OCI-LY3 (cell line): ENCODE data around the gene NOC2L.

Source experiments
- H2AFZ ChIP-seq: fragments of 200-600, 300-600 bp; shearing (Covaris generic); 2 replicates; pipeline ENCODE4 v1.6.0; 2014; ENCODE audit warnings: antibody characterized with exemption, low read depth, low read length
- H3K27ac ChIP-seq: fragments of 200-600, 300-600 bp; sonication (generic); 2 replicates; pipeline ENCODE4 v1.5.1; 2014; ENCODE audit warnings: mild to moderate bottlenecking, low read length, moderate library complexity, mixed read lengths
- H3K27me3 ChIP-seq: fragments of 200-600, 300-600 bp; sonication (generic); 2 replicates; pipeline ENCODE4 v1.6.1; 2014; ENCODE audit warnings: low read depth, low read length, mixed read lengths
- H3K36me3 ChIP-seq: fragments of 200-600, 300-600 bp; sonication (generic); replicated peaks from 2 replicates; pipeline ENCODE3; 2014; ENCODE audit warnings: low read depth, low read length, mixed read lengths
- H3K4me1 ChIP-seq: fragments of 300-600, 200-600 bp; sonication (generic); 2 replicates; pipeline ENCODE4 v1.6.1; 2014; ENCODE audit warnings: low read length, mixed read lengths
- H3K4me2 ChIP-seq: fragments of 200-600, 300-600 bp; sonication (generic); 2 replicates; pipeline ENCODE4 v1.6.1; 2014; ENCODE audit warnings: low read length, mixed read lengths
- H3K4me3 ChIP-seq: fragments of 300-600, 200-600 bp; sonication (generic); 2 replicates; pipeline ENCODE4 v1.5.1; 2014; ENCODE audit warnings: antibody characterized with exemption, mild to moderate bottlenecking, low read length, moderate library complexity
- H3K79me2 ChIP-seq: fragments of 300-600, 200-600 bp; shearing (Covaris generic); 2 replicates; pipeline ENCODE4 v1.6.1; 2014; ENCODE audit warnings: mild to moderate bottlenecking, low read length, mixed read lengths
- H3K9ac ChIP-seq: fragments of 300-600, 200-600 bp; shearing (Covaris generic); 2 replicates; pipeline ENCODE4 v1.6.0; 2014; ENCODE audit warnings: mild to moderate bottlenecking, low read length, moderate library complexity
- H3K9me3 ChIP-seq: fragments of 200-600, 300-600 bp; shearing (Covaris generic); 2 replicates; pipeline ENCODE4 v1.6.1; 2014; ENCODE audit warnings: low read length, mixed read lengths; ENCODE audit not compliant: insufficient read depth
- H4K20me1 ChIP-seq: fragments of 200-600, 300-600 bp; sonication (generic); 2 replicates; pipeline ENCODE4 v1.6.1; 2016; ENCODE audit warnings: low read length, mixed read lengths; ENCODE audit not compliant: insufficient read depth
- CTCF ChIP-seq: fragments of 200-600, 300-600 bp; sonication (generic); IDR thresholded peaks from 2 replicates; pipeline ENCODE4 v1.5.1; 2014; ENCODE audit warnings: antibody characterized with exemption, low read length, low read depth
- EZH2phosphoT487 ChIP-seq: fragments of 200-600 bp; shearing (Covaris generic); IDR thresholded peaks from 2 replicates; pipeline ENCODE4 v1.6.1; 2018; ENCODE audit warnings: antibody characterized with exemption, mixed run types, low read depth

NOC2L gene

DNA sequence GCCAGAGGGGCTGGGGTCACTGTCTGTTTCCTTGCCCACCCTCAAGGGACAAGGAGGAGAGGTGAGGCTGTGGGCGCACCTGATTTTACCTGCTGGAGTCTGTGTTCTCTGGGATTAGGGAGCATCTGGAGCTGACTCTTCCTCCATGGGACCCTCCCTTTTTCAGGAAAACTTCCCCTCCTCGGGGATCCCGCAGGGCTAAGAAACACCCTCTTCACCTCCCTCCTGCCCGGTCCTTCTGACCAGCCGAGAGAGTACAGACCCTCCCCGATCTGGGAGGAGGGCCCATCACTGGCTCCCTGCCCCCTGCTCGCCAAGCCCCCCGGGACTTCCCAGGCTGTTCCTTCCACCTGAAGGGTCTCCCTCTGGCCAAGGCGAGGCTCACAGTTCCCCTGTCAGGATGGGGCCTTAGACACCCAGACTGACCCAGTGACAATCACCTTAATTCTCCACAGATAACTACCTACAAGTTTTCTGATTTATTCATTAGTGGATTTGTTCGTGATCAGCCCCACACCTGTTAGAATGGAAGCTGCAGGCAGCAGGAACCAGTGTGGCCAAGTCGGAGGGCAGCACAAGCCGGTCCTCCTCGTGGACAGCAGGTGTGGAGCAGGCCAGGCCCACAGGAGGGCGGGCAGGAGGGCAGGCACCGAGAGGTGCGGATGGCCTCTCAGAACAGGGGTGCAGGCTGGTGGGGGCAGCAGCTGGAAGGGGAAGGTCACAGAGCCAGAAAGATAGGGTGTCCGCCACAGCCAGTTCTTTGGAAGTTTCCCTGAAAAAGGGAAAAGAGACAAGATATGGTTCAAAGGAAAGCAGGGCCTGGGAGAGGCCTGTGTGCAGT is 51.2 kb downstream of the NOC2L start:
- H2AFZ ChIP-seq = no peak overlapping the region
- no peak overlapping the region for H3K27ac ChIP-seq
- H3K4me3 ChIP-seq = no peak overlapping the region
- peaks cover 12% of the 10 kb centered on the region for H3K27me3 ChIP-seq
- no peaks in the 10 kb centered on the region for H3K36me3 ChIP-seq
- H3K79me2 ChIP-seq = no peaks in the 10 kb centered on the region
- H3K9ac ChIP-seq = no peak overlapping the region
- no peaks in the 10 kb centered on the region for H3K4me1 ChIP-seq
- TF ChIP-seq CTCF (no peak), EZH2phosphoT487 (no peak)
- no peaks in the 10 kb centered on the region for H4K20me1 ChIP-seq
- H3K4me2 ChIP-seq = no peak overlapping the region
- no peaks in the 10 kb centered on the region for H3K9me3 ChIP-seq

DNA sequence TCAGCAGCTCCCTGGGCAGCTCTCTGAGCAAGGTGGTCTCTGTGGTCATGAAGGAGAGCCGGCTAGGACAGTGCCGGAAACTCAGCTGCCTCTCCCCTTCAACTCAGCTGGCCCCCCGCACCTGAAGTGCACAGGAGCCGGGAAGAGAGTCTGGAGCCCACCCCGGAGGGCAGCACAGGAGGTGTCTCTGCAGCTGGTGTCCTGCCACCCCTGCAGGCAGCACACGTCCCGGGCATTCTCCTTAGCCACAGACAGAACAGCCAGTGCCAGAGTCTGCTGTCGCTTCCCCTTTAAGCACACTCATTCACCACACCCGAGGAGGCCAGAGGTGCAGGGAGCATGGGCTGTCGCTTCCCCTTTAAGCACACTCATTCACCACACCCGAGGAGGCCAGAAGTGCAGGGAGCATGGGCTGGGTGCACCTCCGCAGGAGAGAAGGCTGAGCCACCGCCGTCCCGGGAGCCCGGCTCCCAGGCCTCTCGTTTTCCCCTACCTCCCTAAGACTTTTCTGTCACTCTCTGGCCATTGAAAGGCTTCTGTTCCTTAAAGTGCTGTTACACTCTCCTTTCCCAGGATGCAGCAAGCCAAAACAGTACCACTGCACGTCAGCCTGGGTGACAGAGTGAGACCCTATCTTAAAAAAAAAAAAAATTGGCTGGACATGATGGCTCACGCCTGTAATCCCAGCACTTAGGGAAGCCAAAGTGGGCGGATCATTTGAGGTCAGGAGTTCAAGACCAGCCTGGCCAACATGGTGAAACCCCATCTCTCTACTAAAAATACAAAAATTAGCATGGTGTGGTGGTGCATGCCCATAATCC is 52.2 kb downstream of the NOC2L start:
- Histone ChIP-seq H3K79me2 (no peaks in the 10 kb centered on the region), H3K27ac (no peak overlapping the region), H4K20me1 (no peaks in the 10 kb centered on the region), H3K4me1 (no peaks in the 10 kb centered on the region), H3K9me3 (no peaks in the 10 kb centered on the region), H3K9ac (no peak overlapping the region), H3K36me3 (no peaks in the 10 kb centered on the region), H3K4me2 (no peak overlapping the region), H3K27me3 (peaks cover 12% of the 10 kb centered on the region), H3K4me3 (no peak overlapping the region), H2AFZ (no peak overlapping the region)
- no peak for TF ChIP-seq CTCF
- TF ChIP-seq EZH2phosphoT487 = no peak

GRCh38 chr1:905811-906599 is 53.1 kb downstream of the NOC2L start:
- H3K79me2 ChIP-seq = no peaks in the 10 kb centered on the region
- no peak overlapping the region for H2AFZ ChIP-seq
- H3K4me2 ChIP-seq = no peak overlapping the region
- H3K27me3 ChIP-seq = peaks cover 12% of the 10 kb centered on the region
- H3K4me3 ChIP-seq = no peak overlapping the region
- no peak overlapping the region for H3K9ac ChIP-seq
- no peaks in the 10 kb centered on the region for H3K36me3 ChIP-seq
- no peak overlapping the region for H3K27ac ChIP-seq
- TF ChIP-seq EZH2phosphoT487 = no peak
- no peak for TF ChIP-seq CTCF
- no peaks in the 10 kb centered on the region for H3K9me3 ChIP-seq
- H3K4me1 ChIP-seq = no peaks in the 10 kb centered on the region
- H4K20me1 ChIP-seq = no peaks in the 10 kb centered on the region
